ENCODE results near the gene NAT10.

The NAT10 gene

DNA sequence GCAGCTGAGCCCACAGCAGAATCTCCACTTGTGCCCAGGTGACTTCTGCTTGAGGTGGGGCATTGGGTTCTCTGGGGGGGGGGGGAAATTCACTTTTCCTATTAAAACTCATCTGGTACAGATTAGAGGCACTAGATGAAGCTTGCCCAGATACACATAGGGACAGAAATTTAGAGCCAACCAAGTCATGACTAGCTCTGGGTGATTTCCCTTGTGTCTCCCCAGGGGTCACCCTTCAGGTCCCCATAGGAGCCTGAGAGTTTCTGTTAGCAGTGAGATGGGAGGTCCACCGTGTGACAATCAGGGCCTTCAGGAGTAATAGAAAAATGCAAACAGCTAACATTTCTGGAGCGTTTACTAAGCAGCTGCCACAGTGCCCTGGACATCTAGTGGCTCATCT is 77.0 kb downstream of the NAT10 start:
- TF ChIP-seq, protein P1, sequence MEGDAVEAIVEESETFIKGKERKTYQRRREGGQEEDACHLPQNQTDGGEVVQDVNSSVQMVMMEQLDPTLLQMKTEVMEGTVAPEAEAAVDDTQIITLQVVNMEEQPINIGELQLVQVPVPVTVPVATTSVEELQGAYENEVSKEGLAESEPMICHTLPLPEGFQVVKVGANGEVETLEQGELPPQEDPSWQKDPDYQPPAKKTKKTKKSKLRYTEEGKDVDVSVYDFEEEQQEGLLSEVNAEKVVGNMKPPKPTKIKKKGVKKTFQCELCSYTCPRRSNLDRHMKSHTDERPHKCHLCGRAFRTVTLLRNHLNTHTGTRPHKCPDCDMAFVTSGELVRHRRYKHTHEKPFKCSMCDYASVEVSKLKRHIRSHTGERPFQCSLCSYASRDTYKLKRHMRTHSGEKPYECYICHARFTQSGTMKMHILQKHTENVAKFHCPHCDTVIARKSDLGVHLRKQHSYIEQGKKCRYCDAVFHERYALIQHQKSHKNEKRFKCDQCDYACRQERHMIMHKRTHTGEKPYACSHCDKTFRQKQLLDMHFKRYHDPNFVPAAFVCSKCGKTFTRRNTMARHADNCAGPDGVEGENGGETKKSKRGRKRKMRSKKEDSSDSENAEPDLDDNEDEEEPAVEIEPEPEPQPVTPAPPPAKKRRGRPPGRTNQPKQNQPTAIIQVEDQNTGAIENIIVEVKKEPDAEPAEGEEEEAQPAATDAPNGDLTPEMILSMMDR (conservative IDR thresholded peaks at IDR 0.05; ENCODE audit: low read depth, low read length): no peak
- DNase-seq (ENCODE audit: low read depth): no peak

GRCh38 chr11:34182921-34183685 is 77.7 kb downstream of the NAT10 start:
- TF ChIP-seq, protein P1 (conservative IDR thresholded peaks at IDR 0.05; ENCODE audit: low read depth, low read length): no peak
- no peak for DNase-seq (ENCODE audit: low read depth)
- H3K4me3 ChIP-seq (ENCODE audit: low read length): no peak overlapping the region

More for the DNA sequence above, 77.0 kb downstream of the NAT10 start:
- H3K4me3 ChIP-seq (ENCODE audit: low read length): no peak overlapping the region

DNA sequence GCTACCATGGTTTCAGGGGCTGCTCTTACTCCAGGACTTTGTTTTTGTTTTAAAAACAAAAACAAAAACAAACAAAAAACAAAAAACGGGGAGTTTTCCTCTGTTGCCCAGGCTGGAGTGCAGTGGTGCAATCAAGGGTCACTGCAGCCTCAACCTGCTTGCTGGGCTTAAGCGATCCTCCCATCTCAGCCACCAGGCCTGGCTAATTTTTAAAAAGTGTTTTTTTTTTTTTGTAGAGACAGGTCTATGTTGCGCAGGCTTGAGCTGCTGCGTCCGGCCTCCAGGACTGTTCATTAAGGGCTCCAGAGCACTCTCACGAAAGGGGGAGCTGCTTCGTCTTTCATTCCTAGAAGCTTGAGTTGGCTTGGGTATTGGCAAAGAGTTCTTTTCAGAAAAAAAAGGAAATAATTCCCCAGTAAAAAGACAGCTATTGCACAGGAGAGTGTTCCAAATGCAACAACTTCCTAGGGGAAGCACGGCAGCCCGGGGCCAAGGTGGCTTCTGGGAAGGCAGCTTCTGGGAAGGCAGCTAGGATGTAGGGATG is 78.5 kb downstream of the NAT10 start:
- H3K4me3 ChIP-seq (ENCODE audit: low read length): no peak overlapping the region
- DNase-seq (ENCODE audit: low read depth): no peak
- TF ChIP-seq, protein P1 (conservative IDR thresholded peaks at IDR 0.05; ENCODE audit: low read depth, low read length): no peak

DNA sequence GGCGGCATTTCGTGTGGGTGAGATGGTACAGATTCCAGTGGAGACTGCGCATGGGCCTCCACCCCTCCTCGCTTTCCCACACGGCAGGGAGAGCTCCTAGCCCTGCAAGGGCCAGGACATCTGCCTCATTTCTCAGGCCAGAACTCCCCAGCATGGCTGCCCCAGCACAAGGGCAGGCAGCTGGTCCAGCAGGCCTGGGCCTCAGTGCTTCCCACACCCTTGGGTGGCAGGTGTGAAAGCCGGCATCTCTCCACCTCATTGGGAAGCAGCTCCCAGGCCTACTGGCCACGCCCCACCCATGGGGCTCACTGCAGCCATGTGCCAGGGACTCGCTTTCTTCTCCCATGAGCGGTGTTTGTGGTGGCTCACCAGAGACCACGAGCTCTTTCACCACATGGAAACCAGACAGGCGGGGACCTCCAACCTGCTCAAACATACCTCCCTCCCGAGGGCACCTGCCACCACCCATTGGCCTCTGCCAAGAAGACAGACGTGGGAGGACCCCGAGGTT is 79.1 kb downstream of the NAT10 start:
- no peak overlapping the region for H3K4me3 ChIP-seq (ENCODE audit: low read length)
- TF ChIP-seq, protein P1 (conservative IDR thresholded peaks at IDR 0.05; ENCODE audit: low read depth, low read length): no peak
- DNase-seq (ENCODE audit: low read depth): no peak

GRCh38 chr11:34185926-34186841 is 80.8 kb downstream of the NAT10 start:
- DNase-seq (ENCODE audit: low read depth): no peak
- H3K4me3 ChIP-seq (ENCODE audit: low read length): no peak overlapping the region
- TF ChIP-seq, protein P1 (conservative IDR thresholded peaks at IDR 0.05; ENCODE audit: low read depth, low read length): no peak

DNA sequence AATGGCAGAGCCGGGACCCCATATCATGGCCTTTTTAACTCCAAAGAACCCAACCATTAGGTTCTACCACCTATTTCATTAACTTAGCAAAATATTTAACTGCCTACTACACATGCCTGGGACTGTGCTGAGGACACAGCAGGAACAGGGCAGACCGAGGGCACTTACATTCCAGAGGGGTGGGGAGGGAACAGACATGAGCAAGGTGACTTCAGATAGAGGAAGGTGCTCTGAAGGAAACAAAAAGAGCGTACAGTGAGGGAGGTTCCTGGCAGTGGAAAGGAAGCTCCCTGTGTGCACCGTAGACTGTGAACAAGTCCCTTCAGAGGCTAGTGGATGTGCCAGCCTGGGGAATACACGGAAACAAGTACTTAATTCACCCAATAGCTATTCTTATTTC is 82.8 kb downstream of the NAT10 start:
- no peak overlapping the region for H3K4me3 ChIP-seq (ENCODE audit: low read length)
- no peak for DNase-seq (ENCODE audit: low read depth)
- TF ChIP-seq, protein P1 (conservative IDR thresholded peaks at IDR 0.05; ENCODE audit: low read depth, low read length): no peak
